Neural progenitor cell (in vitro differentiated cells): ENCODE data around the gene FAM110A.

Experiments
- EZH2 ChIP-seq: fragments of 200-600 bp; sonication (generic); IDR thresholded peaks from 2 replicates; pipeline ENCODE4 v1.6.1; 2017; ENCODE audit warnings: antibody characterized with exemption, mild to moderate bottlenecking, moderate library complexity
- TF ChIP-seq, protein P1 (sequence below): fragments of 200-600 bp; sonication (generic); IDR thresholded peaks from 2 replicates; pipeline ENCODE4 v1.5.1; 2017; ENCODE audit warnings: antibody characterized with exemption, mild to moderate bottlenecking

DNA sequence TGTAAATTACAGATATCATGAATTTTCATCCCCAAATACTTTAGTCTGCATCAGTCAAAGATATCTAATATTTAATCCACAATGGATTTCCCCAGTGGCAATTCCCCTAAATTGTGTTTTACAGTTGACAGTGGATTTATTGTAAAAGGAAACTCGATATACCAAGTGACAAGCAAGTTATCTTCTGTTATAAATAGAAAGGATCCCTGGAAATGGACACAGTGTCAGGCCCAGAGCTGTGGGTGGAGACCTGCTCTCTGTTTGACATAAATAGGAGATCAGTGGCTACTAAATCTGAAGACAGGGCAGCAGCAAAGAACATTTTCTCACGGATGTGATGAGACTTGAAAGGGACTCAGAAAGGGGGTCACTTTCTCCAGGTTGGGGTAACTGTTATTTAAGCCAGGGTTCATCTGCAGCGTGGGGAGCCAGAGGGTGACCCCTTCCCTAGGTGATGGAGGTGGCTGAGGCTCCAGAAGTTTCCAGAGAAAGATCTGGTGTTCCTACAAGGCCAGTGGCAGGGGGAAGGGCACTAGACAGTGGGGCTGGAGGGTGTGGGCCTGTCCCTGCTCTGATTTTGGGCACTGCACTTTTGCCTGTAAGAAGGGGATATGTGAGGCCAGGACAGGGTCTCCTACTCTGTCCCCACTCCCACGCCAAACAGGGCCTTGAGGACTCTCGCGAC lies 12.3 kb upstream of the FAM110A start:
- TF ChIP-seq, protein P1, sequence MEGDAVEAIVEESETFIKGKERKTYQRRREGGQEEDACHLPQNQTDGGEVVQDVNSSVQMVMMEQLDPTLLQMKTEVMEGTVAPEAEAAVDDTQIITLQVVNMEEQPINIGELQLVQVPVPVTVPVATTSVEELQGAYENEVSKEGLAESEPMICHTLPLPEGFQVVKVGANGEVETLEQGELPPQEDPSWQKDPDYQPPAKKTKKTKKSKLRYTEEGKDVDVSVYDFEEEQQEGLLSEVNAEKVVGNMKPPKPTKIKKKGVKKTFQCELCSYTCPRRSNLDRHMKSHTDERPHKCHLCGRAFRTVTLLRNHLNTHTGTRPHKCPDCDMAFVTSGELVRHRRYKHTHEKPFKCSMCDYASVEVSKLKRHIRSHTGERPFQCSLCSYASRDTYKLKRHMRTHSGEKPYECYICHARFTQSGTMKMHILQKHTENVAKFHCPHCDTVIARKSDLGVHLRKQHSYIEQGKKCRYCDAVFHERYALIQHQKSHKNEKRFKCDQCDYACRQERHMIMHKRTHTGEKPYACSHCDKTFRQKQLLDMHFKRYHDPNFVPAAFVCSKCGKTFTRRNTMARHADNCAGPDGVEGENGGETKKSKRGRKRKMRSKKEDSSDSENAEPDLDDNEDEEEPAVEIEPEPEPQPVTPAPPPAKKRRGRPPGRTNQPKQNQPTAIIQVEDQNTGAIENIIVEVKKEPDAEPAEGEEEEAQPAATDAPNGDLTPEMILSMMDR = no peak
- TF ChIP-seq EZH2 = no peak
